ENCODE measurements around the gene NOP58.

DNA sequence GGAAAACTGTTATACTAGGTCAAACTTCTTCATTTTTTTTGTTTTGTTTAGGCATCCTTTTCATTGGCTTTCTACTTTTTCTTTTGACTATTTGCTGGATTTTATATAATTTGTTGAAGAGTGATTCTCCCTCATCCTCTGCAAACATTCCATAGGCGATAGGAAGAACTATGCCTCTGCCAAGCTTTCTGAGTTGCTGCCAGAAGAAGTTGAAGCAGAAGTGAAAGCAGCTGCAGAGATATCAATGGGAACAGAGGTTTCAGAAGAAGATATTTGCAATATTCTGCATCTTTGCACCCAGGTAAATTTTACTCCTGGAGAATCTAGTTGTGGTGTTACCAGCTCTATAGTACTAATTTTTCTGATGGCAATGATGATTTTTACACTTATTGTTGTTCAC, 25.4 kb downstream of the NOP58 start:
- TF ChIP-seq TARDBP (IDR thresholded peaks at IDR 0.05), result no peak
- no peak for TF ChIP-seq SUZ12 (IDR thresholded peaks at IDR 0.05)
